ENCODE results near the gene NAA60. TPM values are rescaled to one million over a fixed set of nuclear protein-coding genes. Genes with fewer than 3 reads are reported as not detected.

Gene NAA60
- total and polyA plus RNA-seq, 4 donors: 11.3 to 41.3 (median 25.6) TPM

- peaks cover 4 to 26% (median 14%) of the 10 kb centered on the region in 4 donors for H3K4me1 ChIP-seq (ENCODE audit: control insufficient read depth in 4 of 4, insufficient read depth in 4 of 4, low read length in 3 of 4)
- H3K27me3 ChIP-seq (ENCODE audit: control insufficient read depth in 4 of 4, insufficient read depth in 4 of 4, low read length in 3 of 4): no peaks in the 10 kb centered on the region
- H3K36me3 ChIP-seq (ENCODE audit: control insufficient read depth in 4 of 4, insufficient read depth in 3 of 4, low read depth in 1 of 4, low read length in 3 of 4): peaks cover 0 to 8% (median 4%) of the 10 kb centered on the region in 4 donors
- DNase-seq (ENCODE audit: low spot score): no peak
- WGBS: 94% methylated on average over 7 of the region's 7 CpGs
- no peaks in the 10 kb centered on the region for H3K9me3 ChIP-seq (ENCODE audit: control insufficient read depth in 4 of 4, low read length in 3 of 4)
- no peak overlapping the region for H3K9ac ChIP-seq (ENCODE audit: low read depth in 1 of 2, low read length in 2 of 2)
- no peak for TF ChIP-seq ATF3 (IDR thresholded peaks at IDR 0.05)
- TF ChIP-seq RAD21 (IDR thresholded peaks at IDR 0.05): no peak
- TF ChIP-seq HNF4A (conservative IDR thresholded peaks at IDR 0.05): no peak
- TF ChIP-seq REST (IDR thresholded peaks at IDR 0.05): no peak
- TF ChIP-seq NR2F2 (IDR thresholded peaks at IDR 0.05): no peak
- TF ChIP-seq FOXA1 (IDR thresholded peaks at IDR 0.05): no peak
- TF ChIP-seq JUND (IDR thresholded peaks at IDR 0.05): no peak
- TF ChIP-seq TAF1 (conservative IDR thresholded peaks at IDR 0.05): no peak
- no peak for TF ChIP-seq SP1 (IDR thresholded peaks at IDR 0.05)
- no peak for TF ChIP-seq GABPA (IDR thresholded peaks at IDR 0.05 in 1 of 2, conservative IDR thresholded peaks at IDR 0.05 in 1 of 2)
- no peak for TF ChIP-seq RXRA (IDR thresholded peaks at IDR 0.05)
- no peak for TF ChIP-seq EGR1 (IDR thresholded peaks at IDR 0.05; ENCODE audit: low read depth in 2 of 2)
- no peak for TF ChIP-seq MAX (IDR thresholded peaks at IDR 0.05)
- no peak for TF ChIP-seq HNF4G (IDR thresholded peaks at IDR 0.05)
- TF ChIP-seq CTCF (IDR thresholded peaks at IDR 0.05; ENCODE audit: low read depth, low read length, missing input control): no peak
- no peak for TF ChIP-seq ZBTB33 (IDR thresholded peaks at IDR 0.05)
- no peak for TF ChIP-seq YY1 (IDR thresholded peaks at IDR 0.05)
- TF ChIP-seq FOXA2 (IDR thresholded peaks at IDR 0.05): no peak
- no peak overlapping the region for H3K27ac ChIP-seq (ENCODE audit: low read depth in 1 of 2, low read length in 2 of 2)
- no peak overlapping the region for H3K4me3 ChIP-seq (ENCODE audit: low read depth in 1 of 3, low read length in 3 of 3)
Observed at GRCh38 chr16:3469736-3470135, 26.3 kb downstream of the NAA60 start.

Measured in liver (tissue), 9 donors.